Spinal cord (tissue), 10 donors: ENCODE measurements around the gene SSPN. TPM values are rescaled to one million over a fixed set of nuclear protein-coding genes. Genes with fewer than 3 reads are reported as not detected.

Experiments used
- DNase-seq, 6 donors: peaks; one replicate each; pipeline versions ENCODE4 v3.0.0 to v3.0.0-alpha.2; 2013 to 2015; ENCODE audit warnings: low spot score in 6 of 6, low read depth in 4 of 6
- H3K27ac ChIP-seq: one replicate; pipeline ENCODE4 v1.5.1; 2013; ENCODE audit warnings: low read depth, low read length, control low read depth
- H3K27me3 ChIP-seq: one replicate; pipeline ENCODE4 v1.6.1; 2013; ENCODE audit warnings: low read length; ENCODE audit not compliant: control insufficient read depth, insufficient read depth
- H3K36me3 ChIP-seq: one replicate; pipeline ENCODE4 v1.6.1; 2013; ENCODE audit warnings: low read length; ENCODE audit not compliant: control insufficient read depth, insufficient read depth
- H3K4me1 ChIP-seq: one replicate; pipeline ENCODE4 v1.6.1; 2013; ENCODE audit warnings: low read length; ENCODE audit not compliant: control insufficient read depth, insufficient read depth
- H3K4me3 ChIP-seq: one replicate; pipeline ENCODE4 v1.5.1; 2013; ENCODE audit warnings: low read depth, low read length, control low read depth
- H3K9me3 ChIP-seq: one replicate; pipeline ENCODE4 v1.6.1; 2013; ENCODE audit warnings: low read length; ENCODE audit not compliant: control insufficient read depth, insufficient read depth
- WGBS: methylation state at CpG from one replicate; pipeline ENCODE4 v1.1.5; 2013; ENCODE audit warnings: missing lambda C conversion rate; ENCODE audit not compliant: insufficient coverage; 5-methylcytosine and 5-hydroxymethylcytosine counted together
- polyA plus RNA-seq, 2 donors: library from polyadenylated mRNA; unstranded; fragments of 120-200 nt; gene quantifications; one replicate each; pipeline ENCODE4 v1.2.1, GENCODE V29; 2013; ENCODE audit not compliant: insufficient read length in 2 of 2
- total RNA-seq, 2 donors: library from RNA; depleted of rRNA in 1 of 2; stranded (reverse); fragments of 120-200 nt in 1 of 2; fragments of >200 nt in 1 of 2; gene quantifications; one replicate each; pipeline versions ENCODE4 v1.2.3 to v1.2.4, GENCODE V29; 2013 to 2014
- donor health status: healthy.

The SSPN gene
- total and polyA plus RNA-seq, 4 donors, result 15.4 to 27.2 (median 21.0) TPM

GRCh38 chr12:26247873-26248272 is 52.5 kb downstream of the SSPN start:
- Histone ChIP-seq H3K27ac (no peak overlapping the region), H3K27me3 (no peaks in the 10 kb centered on the region), H3K4me3 (no peak overlapping the region), H3K4me1 (no peaks in the 10 kb centered on the region), H3K9me3 (no peaks in the 10 kb centered on the region), H3K36me3 (no peaks in the 10 kb centered on the region)
- WGBS, result 85% methylated on average over 2 of the region's 4 CpGs
- DNase-seq, result no peak

GRCh38 chr12:26250801-26251200 is 55.4 kb downstream of the SSPN start:
- no peak overlapping the region for H3K4me3 ChIP-seq
- no peaks in the 10 kb centered on the region for H3K36me3 ChIP-seq
- H3K27me3 ChIP-seq, result no peaks in the 10 kb centered on the region
- DNase-seq, result no peak
- H3K27ac ChIP-seq, result no peak overlapping the region
- no peaks in the 10 kb centered on the region for H3K9me3 ChIP-seq
- H3K4me1 ChIP-seq, result no peaks in the 10 kb centered on the region
- WGBS, result 100% methylated on average over 1 of the region's 3 CpGs

- H3K36me3 ChIP-seq, result no peaks in the 10 kb centered on the region
- H3K4me1 ChIP-seq, result no peaks in the 10 kb centered on the region
- no peaks in the 10 kb centered on the region for H3K27me3 ChIP-seq
- H3K27ac ChIP-seq, result no peak overlapping the region
- H3K9me3 ChIP-seq, result no peaks in the 10 kb centered on the region
- no peak for DNase-seq
- 70% methylated on average over 2 of the region's 6 CpGs for WGBS
- no peak overlapping the region for H3K4me3 ChIP-seq
Measured at GRCh38 chr12:26251600-26251999, 56.2 kb downstream of the SSPN start.

- Histone ChIP-seq H3K36me3 (no peaks in the 10 kb centered on the region), H3K9me3 (no peaks in the 10 kb centered on the region)
- WGBS, result no CpG with 5 or more reads among the region's 1 CpG
Measured at GRCh38 chr12:26252946-26253345, 57.6 kb downstream of the SSPN start.

GRCh38 chr12:26255893-26256645 is 60.7 kb downstream of the SSPN start:
- no peak overlapping the region for H3K27ac ChIP-seq
- WGBS, result 100% methylated on average over 7 of the region's 7 CpGs
- DNase-seq, result no peak
- no peaks in the 10 kb centered on the region for H3K36me3 ChIP-seq
- H3K27me3 ChIP-seq, result no peaks in the 10 kb centered on the region
- H3K4me3 ChIP-seq, result no peak overlapping the region
- peaks cover 2% of the 10 kb centered on the region for H3K9me3 ChIP-seq
- no peaks in the 10 kb centered on the region for H3K4me1 ChIP-seq

More at GRCh38 chr12:26252946-26253345, 57.6 kb downstream of the SSPN start:
- Histone ChIP-seq H3K4me3 (no peak overlapping the region), H3K27me3 (no peaks in the 10 kb centered on the region), H3K27ac (no peak overlapping the region), H3K4me1 (no peaks in the 10 kb centered on the region)
- no peak for DNase-seq

GRCh38 chr12:26264215-26264838 is 69.0 kb downstream of the SSPN start:
- H3K9me3 ChIP-seq, result no peaks in the 10 kb centered on the region
- no peaks in the 10 kb centered on the region for H3K27me3 ChIP-seq
- H3K4me1 ChIP-seq, result no peaks in the 10 kb centered on the region
- H3K4me3 ChIP-seq, result no peak overlapping the region
- H3K27ac ChIP-seq, result no peak overlapping the region
- WGBS, result no CpG with 5 or more reads among the region's 2 CpGs
- DNase-seq, result no peak
- H3K36me3 ChIP-seq, result no peaks in the 10 kb centered on the region

GRCh38 chr12:26265606-26266005 is 70.2 kb downstream of the SSPN start:
- Histone ChIP-seq H3K27me3 (no peaks in the 10 kb centered on the region), H3K4me1 (no peaks in the 10 kb centered on the region), H3K9me3 (no peaks in the 10 kb centered on the region), H3K27ac (no peak overlapping the region), H3K4me3 (no peak overlapping the region), H3K36me3 (no peaks in the 10 kb centered on the region)
- DNase-seq, result no peak

GRCh38 chr12:26266881-26267280 is 71.5 kb downstream of the SSPN start:
- H3K4me3 ChIP-seq, result no peak overlapping the region
- no peak for DNase-seq
- H3K36me3 ChIP-seq, result no peaks in the 10 kb centered on the region
- no peak overlapping the region for H3K27ac ChIP-seq
- H3K4me1 ChIP-seq, result peaks cover 2% of the 10 kb centered on the region
- H3K9me3 ChIP-seq, result no peaks in the 10 kb centered on the region
- no peaks in the 10 kb centered on the region for H3K27me3 ChIP-seq

- Histone ChIP-seq H3K27ac (no peak overlapping the region), H3K4me3 (no peak overlapping the region), H3K36me3 (no peaks in the 10 kb centered on the region), H3K4me1 (peaks cover 10% of the 10 kb centered on the region), H3K27me3 (no peaks in the 10 kb centered on the region), H3K9me3 (no peaks in the 10 kb centered on the region)
- no peak for DNase-seq
- WGBS, result no CpG with 5 or more reads among the region's 2 CpGs
Measured at GRCh38 chr12:26268841-26269561, 73.6 kb downstream of the SSPN start.
